HG03135 (cell line): ENCODE data around the gene LEAP2.

ENCODE experiments used
- ATAC-seq: cut with Tn5 transposase; IDR thresholded peaks from one replicate; pipeline ENCODE4 v1.9.1; 2021; ENCODE audit warnings: mild to moderate bottlenecking, moderate library complexity; ENCODE audit not compliant: unreplicated experiment

LEAP2 gene

GRCh38 chr5:132876020-132876759 is 2.7 kb downstream of the LEAP2 start:
- no peak for ATAC-seq

GRCh38 chr5:132877466-132877865 is 4.0 kb downstream of the LEAP2 start:
- no peak for ATAC-seq

GRCh38 chr5:132877938-132878337 is 4.5 kb downstream of the LEAP2 start:
- no peak for ATAC-seq

- ATAC-seq = peak; percentile 67
These were observed 9.9 kb downstream of the LEAP2 start for GRCh38 chr5:132883261-132883834.

- ATAC-seq = no peak
These were observed 11.1 kb downstream of the LEAP2 start for GRCh38 chr5:132884548-132884947.

- no peak for ATAC-seq
These were observed 12.8 kb downstream of the LEAP2 start for GRCh38 chr5:132886064-132886823.

- no peak for ATAC-seq
These were observed 13.8 kb downstream of the LEAP2 start for GRCh38 chr5:132887283-132887682.

GRCh38 chr5:132889501-132889900 is 16.0 kb downstream of the LEAP2 start:
- no peak for ATAC-seq

GRCh38 chr5:132890817-132891216 is 17.3 kb downstream of the LEAP2 start:
- no peak for ATAC-seq

GRCh38 chr5:132895719-132896305 is 22.3 kb downstream of the LEAP2 start:
- no peak for ATAC-seq

- no peak for ATAC-seq
These were observed 23.2 kb downstream of the LEAP2 start for GRCh38 chr5:132896685-132897084.

- no peak for ATAC-seq
These were observed 24.6 kb downstream of the LEAP2 start for GRCh38 chr5:132898094-132898493.

- ATAC-seq = no peak
These were observed 27.6 kb downstream of the LEAP2 start for GRCh38 chr5:132901036-132901435.

GRCh38 chr5:132901730-132902129 is 28.3 kb downstream of the LEAP2 start:
- ATAC-seq = no peak

- ATAC-seq = no peak
These were observed 32.5 kb downstream of the LEAP2 start for GRCh38 chr5:132905938-132906337.

- no peak for ATAC-seq
These were observed 33.7 kb downstream of the LEAP2 start for GRCh38 chr5:132907161-132907560.

GRCh38 chr5:132909702-132910101 is 36.2 kb downstream of the LEAP2 start:
- ATAC-seq = no peak

- ATAC-seq = no peak
These were observed 42.2 kb downstream of the LEAP2 start for GRCh38 chr5:132915681-132916080.

- ATAC-seq = no peak
These were observed 42.6 kb downstream of the LEAP2 start for GRCh38 chr5:132916086-132916485.
